SK-N-SH treated with all-trans-retinoic acid at 6 μM for 48 hours (cell line): ENCODE measurements around the gene EXOC4.

ENCODE experiments used
- ARNTL ChIP-seq: fragments of 450-650 bp; formaldehyde crosslinking; IDR thresholded peaks from 2 replicates; pipeline ENCODE4 v1.5.0; 2020; ENCODE audit warnings: low read depth, mild to moderate bottlenecking, moderate library complexity, borderline replicate concordance
- BACH2 ChIP-seq: fragments of 250-450 bp; sonication (Bioruptor Pico); IDR thresholded peaks from 2 replicates; pipeline ENCODE4 v1.9.0; 2021; ENCODE audit warnings: mild to moderate bottlenecking, borderline replicate concordance
- CSDC2 ChIP-seq: fragments of 250-450 bp; sonication (Bioruptor Pico); IDR thresholded peaks from 2 replicates; pipeline ENCODE4 v1.5.0; 2020; ENCODE audit warnings: mild to moderate bottlenecking, moderate library complexity
- ESRRG ChIP-seq: fragments of 250-450 bp; sonication (Bioruptor Pico); IDR thresholded peaks from 2 replicates; pipeline ENCODE4 v1.6.1; 2021; ENCODE audit warnings: mild to moderate bottlenecking
- ISL1 ChIP-seq: fragments of 250-450 bp; sonication (Bioruptor Pico); IDR thresholded peaks from 2 replicates; pipeline ENCODE4 v2.1.2; 2022; ENCODE audit warnings: mild to moderate bottlenecking, moderate library complexity
- POU6F1 ChIP-seq: fragments of 250-450 bp; sonication (Bioruptor Pico); IDR thresholded peaks from 2 replicates; pipeline ENCODE4 v1.8.0; 2021; ENCODE audit warnings: low read depth, mild to moderate bottlenecking, moderate library complexity, borderline replicate concordance
- PPARA ChIP-seq: fragments of 250-450 bp; sonication (Bioruptor Pico); IDR thresholded peaks from 2 replicates; pipeline ENCODE4 v1.5.0; 2020; ENCODE audit warnings: mild to moderate bottlenecking, borderline replicate concordance
- RARB ChIP-seq: fragments of 250-450 bp; sonication (Bioruptor Pico); IDR thresholded peaks from 2 replicates; pipeline ENCODE4 v1.8.0; 2021; ENCODE audit warnings: mild to moderate bottlenecking, moderate library complexity
- ZFP30 ChIP-seq: fragments of 450-650 bp; formaldehyde crosslinking; IDR thresholded peaks from 2 replicates; pipeline ENCODE4 v1.5.0; 2022; ENCODE audit warnings: mild to moderate bottlenecking, moderate library complexity
- ZNF70 ChIP-seq: fragments of 450-650 bp; formaldehyde crosslinking; IDR thresholded peaks from 2 replicates; pipeline ENCODE4 v1.5.0; 2020; ENCODE audit warnings: mild to moderate bottlenecking, moderate library complexity

- TF ChIP-seq ISL1 (CRISPR knock-in tag) = peak; percentile 58
- no peak for TF ChIP-seq ARNTL (CRISPR knock-in tag)
- no peak for TF ChIP-seq ESRRG (CRISPR knock-in tag)
- no peak for TF ChIP-seq CSDC2 (CRISPR knock-in tag)
- TF ChIP-seq ZFP30 (CRISPR knock-in tag) = no peak
- TF ChIP-seq BACH2 (CRISPR knock-in tag) = no peak
- TF ChIP-seq RARB = no peak
- TF ChIP-seq POU6F1 (CRISPR knock-in tag) = no peak
- TF ChIP-seq ZNF70 (CRISPR knock-in tag) = no peak
- no peak for TF ChIP-seq PPARA
Observed at GRCh38 chr7:133290041-133290440, 37.2 kb downstream of the EXOC4 start.
